Fibroblast of lung (primary cell): ENCODE measurements around the gene MEGF10. TPM values are rescaled to one million over a fixed set of nuclear protein-coding genes. Genes with fewer than 3 reads are reported as not detected.

Experiments used
- DNase-seq, 2 donors: peaks; one replicate each; pipeline versions ENCODE4 v3.0.0 to v3.0.0-alpha.2; 2010; ENCODE audit warnings: low read depth in 2 of 2
- H2AFZ ChIP-seq: 2 replicates; pipeline ENCODE4 v1.5.1; 2012; ENCODE audit warnings: low read length, control low read depth, inconsistent platforms
- H3K27ac ChIP-seq: 2 replicates; pipeline ENCODE4 v1.5.1; 2011; ENCODE audit warnings: low read length, control low read depth; ENCODE audit not compliant: insufficient read depth
- H3K27me3 ChIP-seq: 2 replicates; pipeline ENCODE4 v1.5.1; 2011; ENCODE audit warnings: mild to moderate bottlenecking, low read length; ENCODE audit not compliant: control insufficient read depth, insufficient read depth
- H3K36me3 ChIP-seq: 2 replicates; pipeline ENCODE4 v1.5.1; 2011; ENCODE audit warnings: low read length; ENCODE audit not compliant: control insufficient read depth, insufficient read depth
- H3K4me1 ChIP-seq: 2 replicates; pipeline ENCODE4 v1.5.1; 2011; ENCODE audit warnings: low read length; ENCODE audit not compliant: control insufficient read depth, insufficient read depth; ENCODE audit errors: extremely low read depth
- H3K4me2 ChIP-seq: 2 replicates; pipeline ENCODE4 v1.5.1; 2011; ENCODE audit warnings: low read length, control low read depth; ENCODE audit not compliant: insufficient read depth; ENCODE audit errors: extremely low read depth
- H3K4me3 ChIP-seq, 4 experiments: fragments of 200-600 bp in 1 of 4; sonication (generic) in 1 of 4; replicated peaks in 1 of 4; 2 replicates each; pipeline ENCODE4 v1.5.1; 2011 to 2016; ENCODE audit warnings: low read length in 4 of 4, low read depth in 3 of 4, mild to moderate bottlenecking in 3 of 4, control low read depth in 2 of 4, inconsistent platforms in 1 of 4, mixed read lengths in 1 of 4; ENCODE audit not compliant: insufficient read depth in 1 of 4; ENCODE audit errors: control extremely low read depth in 1 of 4
- H3K79me2 ChIP-seq: 2 replicates; pipeline ENCODE4 v1.5.1; 2012; ENCODE audit warnings: mild to moderate bottlenecking, low read length, inconsistent platforms; ENCODE audit not compliant: control insufficient read depth, insufficient read depth
- H3K9ac ChIP-seq: 2 replicates; pipeline ENCODE4 v1.5.1; 2011; ENCODE audit warnings: mild to moderate bottlenecking, low read length, control low read depth; ENCODE audit not compliant: insufficient read depth
- H3K9me3 ChIP-seq: 2 replicates; pipeline ENCODE4 v1.5.1; 2012; ENCODE audit warnings: low read depth, low read length; ENCODE audit not compliant: control insufficient read depth, insufficient read depth
- H4K20me1 ChIP-seq: 2 replicates; pipeline ENCODE4 v1.5.1; 2011; ENCODE audit warnings: low read length; ENCODE audit not compliant: control insufficient read depth, insufficient read depth; ENCODE audit errors: extremely low read depth
- CTCF ChIP-seq, 2 donors: IDR thresholded peaks in 1 of 2; conservative IDR thresholded peaks in 1 of 2; 1 replicate in 1 of 2; 2 replicates in 1 of 2; pipeline ENCODE4 v1.5.1; 2011 to 2012; ENCODE audit warnings: low read length in 2 of 2, control low read depth in 1 of 2, inconsistent platforms in 1 of 2, low read depth in 1 of 2, mild to moderate bottlenecking in 1 of 2
- EZH2 ChIP-seq: IDR thresholded peaks from 2 replicates; pipeline ENCODE4 v1.5.1; 2012; ENCODE audit warnings: low read length, control low read depth, mild to moderate bottlenecking; ENCODE audit errors: missing control alignments
- polyA plus RNA-seq, 2 donors: library from polyadenylated mRNA; depleted of rRNA in 1 of 2; stranded (reverse) in 1 of 2; unstranded in 1 of 2; fragments of >200 nt; gene quantifications; 2 replicates each; pipeline ENCODE4 v1.2.1, GENCODE V29; 2011 to 2012; ENCODE audit warnings: missing spikeins in 1 of 2
- total RNA-seq: library from RNA; depleted of rRNA; stranded (reverse); fragments of >200 nt; gene quantifications from 2 replicates; pipeline ENCODE4 v1.2.1, GENCODE V29; 2014

The MEGF10 gene
- total and polyA plus RNA-seq, 2 donors (not counting 1 experiment from before 2014, with no cell fraction given) = under 0.01 to 0.02 TPM

DNA sequence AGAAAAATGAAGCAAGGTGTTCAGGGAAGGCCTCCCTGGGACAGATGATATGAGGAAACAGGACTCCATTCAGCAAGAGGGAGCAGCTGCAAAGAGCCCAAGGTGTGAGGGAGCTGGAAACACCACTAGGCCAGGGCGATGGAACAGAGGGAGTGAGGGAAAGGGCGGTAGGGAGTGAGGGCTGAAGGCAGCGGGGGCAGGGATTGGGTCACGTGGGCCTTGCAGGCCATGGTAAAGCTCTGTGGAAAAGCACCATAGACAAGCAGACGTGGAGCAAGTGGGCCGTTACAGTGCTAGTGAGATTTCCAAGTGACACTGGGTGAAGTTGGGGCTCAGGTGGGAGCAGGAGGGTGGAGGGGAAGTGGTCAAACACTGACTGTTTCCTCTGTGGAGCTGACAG is 216.0 kb downstream of the MEGF10 start:
- no peaks in the 10 kb centered on the region for H3K4me1 ChIP-seq
- no peaks in the 10 kb centered on the region for H4K20me1 ChIP-seq

DNA sequence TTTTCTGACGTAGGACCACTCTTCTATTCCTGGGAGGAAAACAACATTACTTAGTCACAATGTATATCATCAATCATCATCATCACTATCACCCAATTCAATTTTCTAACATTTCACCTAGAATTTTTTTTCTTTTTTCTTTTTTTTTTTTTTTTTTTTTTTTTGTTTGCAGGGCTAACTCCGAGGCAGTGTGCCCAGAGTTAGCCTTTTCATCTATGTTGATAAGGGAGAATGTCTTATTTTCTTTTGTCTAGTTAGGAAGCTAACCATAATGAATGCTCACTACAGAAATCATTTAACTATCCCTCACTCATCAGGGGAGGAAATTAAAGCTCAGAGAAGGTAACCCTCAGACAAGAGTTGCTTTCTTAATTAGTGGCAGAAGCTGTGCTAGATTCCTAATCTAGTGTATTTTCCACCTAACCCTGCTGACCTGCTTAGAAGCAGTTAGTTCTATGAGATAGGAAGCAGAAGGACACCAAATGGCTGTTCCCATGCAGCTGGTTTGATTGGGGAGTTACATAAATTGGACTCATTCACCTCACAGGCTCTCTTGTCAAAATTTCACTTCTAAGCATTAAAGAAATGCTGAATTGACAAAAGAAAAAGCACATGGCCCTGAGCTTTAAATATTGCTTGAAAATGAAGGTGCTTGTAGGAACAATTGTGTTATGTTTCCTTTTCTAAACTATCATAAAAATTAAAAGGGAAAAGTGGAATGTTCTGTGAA is 218.2 kb downstream of the MEGF10 start:
- Histone ChIP-seq H3K4me1 (no peaks in the 10 kb centered on the region), H3K36me3 (no peaks in the 10 kb centered on the region), H3K27ac (no peak overlapping the region), H3K4me3 (no peak overlapping the region), H3K79me2 (no peaks in the 10 kb centered on the region), H3K9ac (no peak overlapping the region), H3K27me3 (peaks cover 4% of the 10 kb centered on the region), H3K4me2 (no peak overlapping the region), H4K20me1 (no peaks in the 10 kb centered on the region), H3K9me3 (no peaks in the 10 kb centered on the region), H2AFZ (no peak overlapping the region)
- DNase-seq = no peak
- TF ChIP-seq CTCF (conservative IDR thresholded peaks at IDR 0.05 in 1 of 2, IDR thresholded peaks at IDR 0.05 in 1 of 2; ENCODE audit: low read depth in 1 of 2, low read length in 2 of 2) (no peak), EZH2 (no peak)

More for the DNA sequence above, 216.0 kb downstream of the MEGF10 start:
- H2AFZ ChIP-seq = no peak overlapping the region
- H3K27ac ChIP-seq = no peak overlapping the region
- H3K27me3 ChIP-seq = peaks cover 4% of the 10 kb centered on the region
- no peak overlapping the region for H3K4me2 ChIP-seq
- no peak overlapping the region for H3K4me3 ChIP-seq
- no peaks in the 10 kb centered on the region for H3K9me3 ChIP-seq
- H3K9ac ChIP-seq = no peak overlapping the region
- no peak for DNase-seq
- no peak for TF ChIP-seq CTCF (conservative IDR thresholded peaks at IDR 0.05 in 1 of 2, IDR thresholded peaks at IDR 0.05 in 1 of 2; ENCODE audit: low read depth in 1 of 2, low read length in 2 of 2)
- TF ChIP-seq EZH2 = no peak
- no peaks in the 10 kb centered on the region for H3K36me3 ChIP-seq
- no peaks in the 10 kb centered on the region for H3K79me2 ChIP-seq

Other genes with a start within 250 kb of the MEGF10 start
- 3.6 and 4.0 TPM in 2 replicates for gene C5orf63, start 217.3 kb upstream of the MEGF10 start, total RNA-seq
- 2.9 and 3.3 TPM in 2 replicates for gene C5orf63, start 217.3 kb upstream of the MEGF10 start, polyA plus RNA-seq
- 36.5 and 44.3 TPM in 2 replicates for gene PRRC1, start 226.8 kb downstream of the MEGF10 start, total RNA-seq
- gene PRRC1, start 226.8 kb downstream of the MEGF10 start, polyA plus RNA-seq = 108 and 125 TPM in 2 replicates